ENCODE results near the gene C1orf122.

Gene C1orf122

DNA sequence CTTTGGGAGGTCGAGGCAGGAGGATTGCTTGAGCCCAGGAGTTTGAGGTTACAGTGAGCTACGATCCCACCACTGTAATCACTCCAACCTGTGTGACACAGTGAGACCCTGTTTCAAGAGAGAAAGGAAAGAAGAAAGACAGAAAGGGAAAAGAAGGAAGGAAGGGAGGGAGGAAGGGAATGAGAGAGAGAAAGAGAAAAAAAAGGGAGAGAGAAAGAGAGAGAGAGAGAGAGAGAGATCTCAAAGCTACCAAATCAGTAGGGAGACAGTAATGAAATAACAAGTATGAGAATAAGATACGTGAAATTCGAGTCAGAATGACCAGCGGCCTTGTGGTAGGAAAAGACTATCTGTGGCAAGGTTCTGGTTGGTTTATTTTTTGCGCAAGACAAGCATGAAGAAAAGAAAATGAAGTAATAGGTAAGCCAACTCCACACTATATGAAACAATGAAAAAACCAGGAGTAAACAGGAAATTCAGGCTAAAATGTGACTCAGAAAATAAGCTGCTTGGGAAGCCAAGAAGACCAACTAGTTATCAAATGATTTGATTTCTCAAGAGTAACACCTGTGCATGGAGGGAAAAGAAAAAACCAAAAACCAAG is 42.9 kb downstream of the C1orf122 start:
- Histone ChIP-seq H3K27me3 (ENCODE audit: control insufficient read depth in 3 of 3, insufficient read depth in 3 of 3, low read depth in 1 of 3, low read length in 3 of 3) (no peaks in the 10 kb centered on the region), H3K9me3 (replicated peaks in 1 of 2; ENCODE audit: control insufficient read depth in 2 of 2, insufficient read depth in 1 of 2, low read depth in 1 of 2, low read length in 2 of 2) (no peaks in the 10 kb centered on the region), H2BK5ac (ENCODE audit: low read length) (no peak overlapping the region), H3K14ac (ENCODE audit: low read length) (no peak overlapping the region), H3K4me3 (ENCODE audit: low read length in 2 of 2) (no peak overlapping the region), H3K18ac (ENCODE audit: low read length) (no peak overlapping the region), H4K91ac (ENCODE audit: low read depth, low read length, poor library complexity) (no peak overlapping the region), H2AFZ (ENCODE audit: low read length) (no peak overlapping the region), H2BK15ac (ENCODE audit: low read length) (no peak overlapping the region), H3K23ac (ENCODE audit: low read depth, low read length, poor library complexity) (no peak overlapping the region), H2BK12ac (ENCODE audit: low read length) (no peak overlapping the region), H3K4me1 (ENCODE audit: control insufficient read depth in 2 of 2, insufficient read depth in 1 of 2, low read depth in 1 of 2, low read length in 2 of 2) (no peaks in the 10 kb centered on the region), H3K9ac (ENCODE audit: low read depth, low read length, poor library complexity) (no peak overlapping the region), H3K79me1 (ENCODE audit: low read depth, low read length) (peaks cover 2% of the 10 kb centered on the region), H3K4me2 (ENCODE audit: insufficient read depth, low read length, poor library complexity, severe bottlenecking) (no peak overlapping the region), H3K27ac (replicated peaks; ENCODE audit: low read length) (no peak overlapping the region), H4K8ac (ENCODE audit: low read depth, low read length) (no peak overlapping the region), H3K4ac (ENCODE audit: low read length) (no peak overlapping the region), H2BK120ac (ENCODE audit: low read depth, low read length) (no peak overlapping the region), H3K36me3 (replicated peaks in 1 of 2; ENCODE audit: control insufficient read depth in 2 of 2, insufficient read depth in 2 of 2, low read length in 2 of 2) (peaks cover 2 to 78% of the 10 kb centered on the region in 2 donors), H2AK5ac (ENCODE audit: low read depth, low read length) (no peak overlapping the region)
- no peak for DNase-seq (ENCODE audit: low spot score)
- no CpG with 5 or more reads among the region's 6 CpGs for WGBS, 2 donors (ENCODE audit: extremely low coverage in 2 of 2, insufficient read length in 2 of 2, insufficient replicate concordance in 1 of 2)

DNA sequence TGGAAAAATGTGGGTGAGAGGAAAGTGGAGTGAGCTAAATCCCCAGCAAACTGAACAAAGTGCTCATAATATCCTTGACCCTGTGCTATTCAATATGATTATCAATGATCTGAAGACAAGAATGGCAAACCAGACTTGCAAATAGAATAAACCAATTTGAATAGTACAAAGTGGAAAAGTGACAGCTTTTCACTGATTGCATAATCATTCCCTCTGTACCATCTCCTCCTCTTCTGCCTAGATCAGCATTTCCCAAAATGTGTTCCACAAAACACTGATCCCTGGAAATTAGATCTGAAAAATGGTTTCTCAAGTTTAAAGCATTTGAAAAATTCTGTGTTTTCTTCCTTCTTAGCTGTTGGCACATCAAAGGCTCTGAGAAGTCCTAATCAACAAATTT is 43.7 kb downstream of the C1orf122 start:
- Histone ChIP-seq H3K18ac (ENCODE audit: low read length) (no peak overlapping the region), H4K8ac (ENCODE audit: low read depth, low read length) (no peak overlapping the region), H2BK120ac (ENCODE audit: low read depth, low read length) (no peak overlapping the region), H3K9ac (ENCODE audit: low read depth, low read length, poor library complexity) (no peak overlapping the region), H3K27ac (replicated peaks; ENCODE audit: low read length) (no peak overlapping the region), H2AFZ (ENCODE audit: low read length) (no peak overlapping the region), H4K91ac (ENCODE audit: low read depth, low read length, poor library complexity) (no peak overlapping the region), H3K4ac (ENCODE audit: low read length) (no peak overlapping the region), H3K9me3 (replicated peaks in 1 of 2; ENCODE audit: control insufficient read depth in 2 of 2, insufficient read depth in 1 of 2, low read depth in 1 of 2, low read length in 2 of 2) (no peaks in the 10 kb centered on the region), H3K23ac (ENCODE audit: low read depth, low read length, poor library complexity) (no peak overlapping the region), H3K36me3 (replicated peaks in 1 of 2; ENCODE audit: control insufficient read depth in 2 of 2, insufficient read depth in 2 of 2, low read length in 2 of 2) (peaks cover 2 to 79% of the 10 kb centered on the region in 2 donors), H3K4me2 (ENCODE audit: insufficient read depth, low read length, poor library complexity, severe bottlenecking) (no peak overlapping the region), H2BK12ac (ENCODE audit: low read length) (no peak overlapping the region), H3K14ac (ENCODE audit: low read length) (no peak overlapping the region), H3K4me1 (ENCODE audit: control insufficient read depth in 2 of 2, insufficient read depth in 1 of 2, low read depth in 1 of 2, low read length in 2 of 2) (no peaks in the 10 kb centered on the region), H2AK5ac (ENCODE audit: low read depth, low read length) (no peak overlapping the region), H2BK5ac (ENCODE audit: low read length) (no peak overlapping the region), H3K4me3 (ENCODE audit: low read length in 2 of 2) (no peak overlapping the region), H3K27me3 (ENCODE audit: control insufficient read depth in 3 of 3, insufficient read depth in 3 of 3, low read depth in 1 of 3, low read length in 3 of 3) (no peaks in the 10 kb centered on the region), H2BK15ac (ENCODE audit: low read length) (no peak overlapping the region), H3K79me1 (ENCODE audit: low read depth, low read length) (peaks cover 2% of the 10 kb centered on the region)
- no peak for DNase-seq (ENCODE audit: low spot score)

DNA sequence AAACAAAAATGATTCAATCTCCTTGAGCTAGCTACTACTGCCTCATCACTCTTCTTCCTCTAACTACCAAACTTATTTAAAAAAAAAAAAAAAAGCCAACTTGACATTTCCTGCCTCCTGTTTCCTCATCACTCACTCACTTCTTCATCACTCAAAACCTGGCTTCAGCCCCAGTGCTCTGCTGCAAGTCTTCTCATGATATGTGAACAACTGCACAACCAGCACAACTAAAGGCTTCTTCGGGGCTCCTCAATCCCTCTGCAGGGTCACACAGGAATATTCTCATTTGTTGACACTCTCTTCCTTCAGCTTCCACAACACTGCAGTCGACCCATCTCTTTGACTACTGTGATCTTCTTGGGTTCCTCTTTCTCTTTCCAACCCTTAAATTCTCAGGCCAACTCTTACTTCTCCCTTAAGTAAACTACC is 44.2 kb downstream of the C1orf122 start:
- H2BK15ac ChIP-seq (ENCODE audit: low read length), result no peak overlapping the region
- no peak overlapping the region for H3K4me3 ChIP-seq (ENCODE audit: low read length in 2 of 2)
- peaks cover 2% of the 10 kb centered on the region for H3K79me1 ChIP-seq (ENCODE audit: low read depth, low read length)
- H3K4me2 ChIP-seq (ENCODE audit: insufficient read depth, low read length, poor library complexity, severe bottlenecking), result no peak overlapping the region
- no peak overlapping the region for H3K9ac ChIP-seq (ENCODE audit: low read depth, low read length, poor library complexity)
- no peak overlapping the region for H2BK12ac ChIP-seq (ENCODE audit: low read length)
- H2BK120ac ChIP-seq (ENCODE audit: low read depth, low read length), result no peak overlapping the region
- H3K36me3 ChIP-seq (replicated peaks in 1 of 2; ENCODE audit: control insufficient read depth in 2 of 2, insufficient read depth in 2 of 2, low read length in 2 of 2), result peaks cover 2 to 77% of the 10 kb centered on the region in 2 donors
- H3K23ac ChIP-seq (ENCODE audit: low read depth, low read length, poor library complexity), result no peak overlapping the region
- H3K4ac ChIP-seq (ENCODE audit: low read length), result no peak overlapping the region
- H4K91ac ChIP-seq (ENCODE audit: low read depth, low read length, poor library complexity), result no peak overlapping the region
- H2AFZ ChIP-seq (ENCODE audit: low read length), result no peak overlapping the region
- H3K14ac ChIP-seq (ENCODE audit: low read length), result no peak overlapping the region
- H2BK5ac ChIP-seq (ENCODE audit: low read length), result no peak overlapping the region
- H3K27me3 ChIP-seq (ENCODE audit: control insufficient read depth in 3 of 3, insufficient read depth in 3 of 3, low read depth in 1 of 3, low read length in 3 of 3), result no peaks in the 10 kb centered on the region
- no peak overlapping the region for H3K27ac ChIP-seq (replicated peaks; ENCODE audit: low read length)
- no peak overlapping the region for H2AK5ac ChIP-seq (ENCODE audit: low read depth, low read length)
- H4K8ac ChIP-seq (ENCODE audit: low read depth, low read length), result no peak overlapping the region
- no peak overlapping the region for H3K18ac ChIP-seq (ENCODE audit: low read length)
- DNase-seq (ENCODE audit: low spot score), result no peak
- no CpG with 5 or more reads among the region's 2 CpGs for WGBS, 2 donors (ENCODE audit: extremely low coverage in 2 of 2, insufficient read length in 2 of 2, insufficient replicate concordance in 1 of 2)
- H3K9me3 ChIP-seq (replicated peaks in 1 of 2; ENCODE audit: control insufficient read depth in 2 of 2, insufficient read depth in 1 of 2, low read depth in 1 of 2, low read length in 2 of 2), result no peaks in the 10 kb centered on the region
- no peaks in the 10 kb centered on the region for H3K4me1 ChIP-seq (ENCODE audit: control insufficient read depth in 2 of 2, insufficient read depth in 1 of 2, low read depth in 1 of 2, low read length in 2 of 2)

DNA sequence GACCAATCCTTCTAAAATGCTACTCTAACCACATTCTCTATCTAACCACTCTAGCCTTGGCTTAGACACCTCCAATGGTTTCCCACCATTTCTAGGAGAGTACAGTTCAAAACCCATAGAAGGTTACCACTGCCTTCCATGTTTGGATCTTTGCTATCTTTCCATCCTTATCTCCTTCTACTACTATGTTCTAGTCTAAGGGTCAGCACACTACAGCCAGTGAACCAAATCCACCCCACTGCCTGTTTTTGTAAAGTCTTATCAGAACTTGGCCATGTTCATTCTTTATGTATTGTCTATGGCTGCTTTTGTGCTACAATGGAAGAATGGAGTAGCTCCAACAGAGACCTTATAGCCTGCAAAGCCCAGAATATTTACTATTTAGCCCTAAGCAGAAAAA is 45.6 kb downstream of the C1orf122 start:
- H4K91ac ChIP-seq (ENCODE audit: low read depth, low read length, poor library complexity), result no peak overlapping the region
- no peak overlapping the region for H3K4ac ChIP-seq (ENCODE audit: low read length)
- H2BK12ac ChIP-seq (ENCODE audit: low read length), result no peak overlapping the region
- H2BK5ac ChIP-seq (ENCODE audit: low read length), result no peak overlapping the region
- H3K4me1 ChIP-seq (ENCODE audit: control insufficient read depth in 2 of 2, insufficient read depth in 1 of 2, low read depth in 1 of 2, low read length in 2 of 2), result no peaks in the 10 kb centered on the region
- H4K8ac ChIP-seq (ENCODE audit: low read depth, low read length), result no peak overlapping the region
- no peak overlapping the region for H3K18ac ChIP-seq (ENCODE audit: low read length)
- no peak overlapping the region for H3K4me3 ChIP-seq (ENCODE audit: low read length in 2 of 2)
- H3K27ac ChIP-seq (replicated peaks; ENCODE audit: low read length), result no peak overlapping the region
- H2AK5ac ChIP-seq (ENCODE audit: low read depth, low read length), result no peak overlapping the region
- no peaks in the 10 kb centered on the region for H3K27me3 ChIP-seq (ENCODE audit: control insufficient read depth in 3 of 3, insufficient read depth in 3 of 3, low read depth in 1 of 3, low read length in 3 of 3)
- H3K9me3 ChIP-seq (replicated peaks in 1 of 2; ENCODE audit: control insufficient read depth in 2 of 2, insufficient read depth in 1 of 2, low read depth in 1 of 2, low read length in 2 of 2), result no peaks in the 10 kb centered on the region
- H3K23ac ChIP-seq (ENCODE audit: low read depth, low read length, poor library complexity), result no peak overlapping the region
- H2BK120ac ChIP-seq (ENCODE audit: low read depth, low read length), result no peak overlapping the region
- H3K14ac ChIP-seq (ENCODE audit: low read length), result no peak overlapping the region
- DNase-seq (ENCODE audit: low spot score), result no peak
- H3K79me1 ChIP-seq (ENCODE audit: low read depth, low read length), result peaks cover 2% of the 10 kb centered on the region
- no peak overlapping the region for H3K9ac ChIP-seq (ENCODE audit: low read depth, low read length, poor library complexity)
- no peak overlapping the region for H2BK15ac ChIP-seq (ENCODE audit: low read length)
- H3K36me3 ChIP-seq (replicated peaks in 1 of 2; ENCODE audit: control insufficient read depth in 2 of 2, insufficient read depth in 2 of 2, low read length in 2 of 2), result peaks cover 9 to 75% of the 10 kb centered on the region in 2 donors
- H2AFZ ChIP-seq (ENCODE audit: low read length), result no peak overlapping the region
- no peak overlapping the region for H3K4me2 ChIP-seq (ENCODE audit: insufficient read depth, low read length, poor library complexity, severe bottlenecking)
